DOHH2 (cell line): ENCODE results near the gene TMEM187.

ENCODE experiments used
- CTCF ChIP-seq: fragments of 200-600 bp; sonication (generic); IDR thresholded peaks from one replicate; pipeline ENCODE4 v1.5.1; 2014; ENCODE audit warnings: antibody characterized with exemption, mild to moderate bottlenecking, low read depth, low read length; ENCODE audit not compliant: poor library complexity, severe bottlenecking
- EZH2phosphoT487 ChIP-seq: fragments of 200-600 bp; sonication (generic); IDR thresholded peaks from 2 replicates; pipeline ENCODE4 v1.6.1; 2017; ENCODE audit warnings: borderline replicate concordance, mild to moderate bottlenecking, antibody characterized with exemption, low read length, moderate library complexity, mixed read lengths

GRCh38 chrX:153935326-153935851 is 37.2 kb upstream of the TMEM187 start:
- TF ChIP-seq CTCF (no peak), EZH2phosphoT487 (no peak)
